Duodenal mucosa (tissue), 2 donors: ENCODE data around the gene APOBEC4.

Experiments
- H3K27ac ChIP-seq: one replicate; pipeline ENCODE4 v1.7.0; 2013; ENCODE audit warnings: low read depth, low read length
- H3K27me3 ChIP-seq, 2 donors: one replicate each; pipeline ENCODE4 v1.7.0; 2013; ENCODE audit warnings: low read length in 2 of 2, control low read depth in 1 of 2; ENCODE audit not compliant: insufficient read depth in 2 of 2, control insufficient read depth in 1 of 2
- H3K36me3 ChIP-seq, 2 donors: one replicate each; pipeline ENCODE4 v1.7.0; 2013; ENCODE audit warnings: low read length in 2 of 2, control low read depth in 1 of 2; ENCODE audit not compliant: insufficient read depth in 2 of 2, control insufficient read depth in 1 of 2
- H3K4me1 ChIP-seq, 2 donors: one replicate each; pipeline ENCODE4 v1.7.0; 2013; ENCODE audit warnings: low read length in 2 of 2, control low read depth in 1 of 2; ENCODE audit not compliant: insufficient read depth in 2 of 2, control insufficient read depth in 1 of 2
- H3K4me3 ChIP-seq, 2 donors: one replicate each; pipeline ENCODE4 v1.7.0; 2013; ENCODE audit warnings: low read length in 2 of 2, low read depth in 1 of 2
- H3K9ac ChIP-seq, 2 donors: one replicate each; pipeline ENCODE4 v1.7.0; 2013; ENCODE audit warnings: low read length in 2 of 2, low read depth in 1 of 2
- H3K9me3 ChIP-seq, 2 donors: one replicate each; pipeline ENCODE4 v1.7.0; 2013; ENCODE audit warnings: low read length in 2 of 2, control low read depth in 1 of 2; ENCODE audit not compliant: control insufficient read depth in 1 of 2

APOBEC4 gene

GRCh38 chr1:183675381-183675780 is 22.3 kb upstream of the APOBEC4 start:
- Histone ChIP-seq H3K4me1 (no peaks in the 10 kb centered on the region), H3K36me3 (no peaks in the 10 kb centered on the region), H3K27ac (no peak overlapping the region), H3K9ac (no peak overlapping the region), H3K9me3 (peaks cover 0 to 3% of the 10 kb centered on the region in 2 donors), H3K27me3 (no peaks in the 10 kb centered on the region), H3K4me3 (no peak overlapping the region)

GRCh38 chr1:183674886-183675285 is 21.8 kb upstream of the APOBEC4 start:
- Histone ChIP-seq H3K4me3 (no peak overlapping the region), H3K27ac (no peak overlapping the region), H3K27me3 (no peaks in the 10 kb centered on the region), H3K4me1 (no peaks in the 10 kb centered on the region), H3K9me3 (peaks cover 0 to 3% of the 10 kb centered on the region in 2 donors), H3K9ac (no peak overlapping the region), H3K36me3 (no peaks in the 10 kb centered on the region)

- Histone ChIP-seq H3K36me3 (no peaks in the 10 kb centered on the region), H3K27me3 (no peaks in the 10 kb centered on the region), H3K4me3 (no peak overlapping the region), H3K9ac (no peak overlapping the region), H3K27ac (no peak overlapping the region), H3K9me3 (peaks cover 0 to 3% of the 10 kb centered on the region in 2 donors), H3K4me1 (no peaks in the 10 kb centered on the region)
These were observed 21.2 kb upstream of the APOBEC4 start for GRCh38 chr1:183674339-183674738.

GRCh38 chr1:183673605-183674323 is 20.6 kb upstream of the APOBEC4 start:
- no peaks in the 10 kb centered on the region for H3K27me3 ChIP-seq
- no peak overlapping the region for H3K9ac ChIP-seq
- H3K9me3 ChIP-seq: peaks cover 0 to 3% of the 10 kb centered on the region in 2 donors
- no peak overlapping the region for H3K4me3 ChIP-seq
- H3K36me3 ChIP-seq: no peaks in the 10 kb centered on the region
- no peak overlapping the region for H3K27ac ChIP-seq
- H3K4me1 ChIP-seq: no peaks in the 10 kb centered on the region

GRCh38 chr1:183670169-183670568 is 17.1 kb upstream of the APOBEC4 start:
- no peak overlapping the region for H3K4me3 ChIP-seq
- no peaks in the 10 kb centered on the region for H3K4me1 ChIP-seq
- no peak overlapping the region for H3K27ac ChIP-seq
- H3K36me3 ChIP-seq: no peaks in the 10 kb centered on the region
- H3K27me3 ChIP-seq: no peaks in the 10 kb centered on the region
- H3K9me3 ChIP-seq: peaks cover 0 to 3% of the 10 kb centered on the region in 2 donors
- no peak overlapping the region for H3K9ac ChIP-seq

- H3K9ac ChIP-seq: no peak overlapping the region
These were observed 3.2 kb upstream of the APOBEC4 start for GRCh38 chr1:183656355-183656754.

GRCh38 chr1:183655562-183656075 is 2.5 kb upstream of the APOBEC4 start:
- Histone ChIP-seq H3K27me3 (no peaks in the 10 kb centered on the region), H3K36me3 (no peaks in the 10 kb centered on the region), H3K4me3 (no peak overlapping the region), H3K9me3 (no peaks in the 10 kb centered on the region), H3K27ac (no peak overlapping the region), H3K4me1 (peaks cover 31% of the 10 kb centered on the region in 2 donors), H3K9ac (no peak overlapping the region)

More at GRCh38 chr1:183656355-183656754, 3.2 kb upstream of the APOBEC4 start:
- no peak overlapping the region for H3K27ac ChIP-seq
- no peaks in the 10 kb centered on the region for H3K36me3 ChIP-seq
- H3K27me3 ChIP-seq: no peaks in the 10 kb centered on the region
- H3K4me3 ChIP-seq: no peak overlapping the region
- H3K4me1 ChIP-seq: peaks cover 29 to 31% of the 10 kb centered on the region in 2 donors
- no peaks in the 10 kb centered on the region for H3K9me3 ChIP-seq

GRCh38 chr1:183654706-183655105 is 1.6 kb upstream of the APOBEC4 start:
- H3K9me3 ChIP-seq: no peaks in the 10 kb centered on the region
- no peaks in the 10 kb centered on the region for H3K27me3 ChIP-seq
- no peaks in the 10 kb centered on the region for H3K36me3 ChIP-seq
- no peak overlapping the region for H3K27ac ChIP-seq
- H3K9ac ChIP-seq: no peak overlapping the region
- no peak overlapping the region for H3K4me3 ChIP-seq
- peaks cover 31% of the 10 kb centered on the region in 2 donors for H3K4me1 ChIP-seq

GRCh38 chr1:183653876-183654451 is 848 bp upstream of the APOBEC4 start:
- Histone ChIP-seq H3K36me3 (no peaks in the 10 kb centered on the region), H3K4me1 (peaks cover 31% of the 10 kb centered on the region in 2 donors), H3K27me3 (no peaks in the 10 kb centered on the region), H3K9me3 (no peaks in the 10 kb centered on the region), H3K4me3 (no peak overlapping the region), H3K27ac (no peak overlapping the region), H3K9ac (no peak overlapping the region)

GRCh38 chr1:183653462-183653794 is 312 bp upstream of the APOBEC4 start:
- H3K9me3 ChIP-seq: no peaks in the 10 kb centered on the region
- no peak overlapping the region for H3K27ac ChIP-seq
- H3K36me3 ChIP-seq: no peaks in the 10 kb centered on the region
- no peak overlapping the region for H3K4me3 ChIP-seq
- H3K4me1 ChIP-seq: peaks cover 31% of the 10 kb centered on the region in 2 donors
- no peak overlapping the region for H3K9ac ChIP-seq
- H3K27me3 ChIP-seq: no peaks in the 10 kb centered on the region
